IPS-18a (cell line): ENCODE data around the gene CNTRL.

Source experiments
- H3K27ac ChIP-seq: one replicate; pipeline ENCODE4 v1.5.1; 2013; ENCODE audit warnings: low read length
- H3K27me3 ChIP-seq: one replicate; pipeline ENCODE4 v1.6.1; 2013; ENCODE audit warnings: mild to moderate bottlenecking, low read length; ENCODE audit not compliant: control insufficient read depth, insufficient read depth
- H3K36me3 ChIP-seq: one replicate; pipeline ENCODE4 v1.6.1; 2013; ENCODE audit warnings: low read depth, low read length; ENCODE audit not compliant: control insufficient read depth
- H3K4me1 ChIP-seq: one replicate; pipeline ENCODE4 v1.6.1; 2013; ENCODE audit warnings: low read depth, low read length; ENCODE audit not compliant: control insufficient read depth
- H3K4me3 ChIP-seq: one replicate; pipeline ENCODE4 v1.5.1; 2013; ENCODE audit warnings: low read length
- H3K9ac ChIP-seq: one replicate; pipeline ENCODE4 v1.6.1; 2013; ENCODE audit warnings: mild to moderate bottlenecking, low read length, moderate library complexity
- H3K9me3 ChIP-seq: one replicate; pipeline ENCODE4 v1.6.1; 2013; ENCODE audit warnings: low read depth, low read length; ENCODE audit not compliant: control insufficient read depth

Gene CNTRL

GRCh38 chr9:121226175-121226574 is 151.4 kb downstream of the CNTRL start:
- Histone ChIP-seq H3K9ac (no peak overlapping the region), H3K36me3 (no peaks in the 10 kb centered on the region), H3K4me1 (peaks cover 21% of the 10 kb centered on the region), H3K27me3 (no peaks in the 10 kb centered on the region), H3K27ac (no peak overlapping the region), H3K4me3 (no peak overlapping the region), H3K9me3 (no peaks in the 10 kb centered on the region)
